Bone marrow (tissue), 2 donors: ENCODE results near the gene IRX3.

Experiments
- DNase-seq, 2 donors: peaks; one replicate each; lab custom pipeline; 2025; lab: John Stamatoyannopoulos, UW

IRX3 gene

DNA sequence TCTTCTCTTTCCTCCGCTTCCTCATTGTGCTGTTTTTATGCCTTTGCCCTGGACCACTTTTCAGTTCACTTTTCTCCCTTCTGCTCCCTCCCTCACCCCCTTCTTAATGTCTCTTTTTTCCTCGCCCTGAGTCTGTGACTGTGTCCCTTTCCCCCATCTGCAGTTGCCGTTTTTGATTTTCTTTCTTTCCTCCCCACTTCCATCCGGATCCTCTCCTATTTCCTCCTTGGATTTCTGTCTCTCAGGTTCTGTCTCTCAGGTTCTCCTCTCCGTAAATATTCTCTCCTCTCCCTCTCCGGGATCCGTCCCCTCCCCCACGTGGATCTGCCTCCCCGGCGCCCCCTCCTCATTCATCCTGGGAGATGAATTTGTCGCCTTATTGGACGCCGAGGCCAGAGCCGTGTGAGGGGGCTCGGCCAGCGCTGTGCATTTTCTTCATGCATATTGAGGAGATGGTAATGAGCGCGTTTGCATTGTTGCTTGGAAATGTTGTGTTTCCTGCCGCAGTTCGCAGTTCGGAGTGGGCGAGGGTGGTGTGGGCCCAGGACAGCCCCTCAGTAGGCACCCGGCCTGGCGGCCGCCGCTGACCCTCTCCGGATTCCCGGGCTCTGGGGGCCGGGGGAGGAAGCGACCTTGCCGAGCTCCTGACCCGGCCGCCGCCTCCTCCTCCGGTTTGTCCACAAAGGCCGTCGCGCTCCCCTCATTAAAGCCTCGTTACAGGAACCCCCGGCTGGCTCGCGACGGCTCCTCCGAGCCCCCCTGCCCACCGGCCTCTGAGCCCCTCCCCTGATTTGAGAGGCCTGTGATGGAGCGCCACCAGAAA is 4.5 kb upstream of the IRX3 start:
- no peak for DNase-seq

DNA sequence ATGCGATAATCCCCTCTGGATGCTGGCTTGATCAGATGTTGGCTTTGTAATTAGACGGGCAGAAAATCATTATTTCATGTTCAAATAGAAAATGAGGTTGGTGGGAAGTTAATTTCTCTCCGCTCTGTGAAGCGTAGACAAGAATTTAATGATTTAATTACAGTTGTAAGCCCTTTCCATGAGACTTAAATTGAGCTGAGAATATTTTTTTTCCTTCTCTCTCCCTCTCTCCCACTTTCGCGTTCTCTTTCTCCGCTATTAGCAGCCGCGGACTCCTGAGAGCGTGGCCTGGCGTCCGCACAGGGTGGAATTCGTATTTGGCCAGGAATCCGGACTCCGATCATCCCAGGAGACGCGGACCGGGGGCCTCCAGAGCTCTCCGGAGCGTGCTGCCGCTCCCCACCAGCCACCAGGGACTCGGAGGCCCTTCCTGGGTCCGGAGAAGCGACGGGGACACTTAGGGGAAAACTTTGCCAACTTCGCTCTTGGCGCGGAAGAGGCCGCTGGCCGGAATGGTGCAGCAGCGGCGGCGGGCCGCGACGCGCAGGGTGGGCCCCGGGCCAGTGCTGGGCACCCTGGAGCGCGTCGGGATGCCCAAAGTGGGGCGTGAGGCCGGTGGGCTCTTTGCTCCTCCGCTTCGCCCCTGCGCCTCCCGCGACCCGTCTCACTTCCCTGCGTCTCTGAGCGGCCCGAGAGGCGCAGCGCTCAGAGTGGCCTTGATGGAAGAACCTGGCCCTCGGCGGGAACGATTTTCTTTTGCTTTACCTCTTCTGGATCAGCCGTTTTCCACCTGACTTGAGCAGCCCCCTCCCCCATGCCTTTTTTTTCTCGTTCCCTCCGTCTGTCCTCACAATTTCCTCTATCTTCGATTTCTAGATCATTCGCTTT is 3.6 kb upstream of the IRX3 start:
- DNase-seq: no peak

GRCh38 chr16:54289242-54289944 is 2.8 kb upstream of the IRX3 start:
- no peak for DNase-seq

GRCh38 chr16:54288835-54289241 is 2.3 kb upstream of the IRX3 start:
- no peak for DNase-seq

DNA sequence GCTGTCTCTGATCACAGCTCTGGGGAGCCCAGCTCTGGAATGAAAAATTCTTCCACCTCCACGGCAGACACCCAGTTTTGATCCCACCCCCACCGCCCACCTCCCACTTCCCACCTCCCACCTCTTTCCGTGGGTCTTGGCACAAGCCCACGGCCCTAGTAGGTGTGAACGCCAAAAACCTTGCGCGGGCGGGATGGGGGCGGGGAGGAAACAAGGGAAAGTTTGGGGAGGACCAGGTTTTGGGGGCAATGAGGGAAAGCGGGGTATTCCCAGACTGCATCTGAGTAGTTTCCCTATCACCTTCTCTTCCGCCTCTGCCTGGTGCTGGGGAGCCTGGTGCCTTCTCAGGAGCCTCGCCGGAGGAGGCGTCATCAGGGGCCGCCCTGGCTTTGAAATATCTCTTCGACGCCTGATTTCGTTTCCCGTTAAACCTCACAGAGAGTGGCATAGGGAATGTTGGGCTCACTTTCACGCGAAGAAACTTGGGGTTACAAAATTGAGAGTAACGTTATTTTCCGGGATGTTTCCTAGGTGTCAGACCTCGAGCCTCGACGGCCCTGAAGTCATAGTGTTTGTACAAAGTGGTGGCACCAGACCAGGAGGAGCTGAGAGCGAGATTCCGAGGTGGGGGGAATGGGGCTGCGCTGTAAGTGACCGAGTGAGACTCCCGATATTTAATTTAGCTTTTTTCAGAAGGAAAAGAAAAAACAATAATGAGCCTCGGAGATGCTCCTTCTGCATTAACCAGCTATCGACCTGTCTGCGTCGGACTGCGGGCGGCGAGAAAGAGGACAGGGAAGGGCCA is 1.6 kb upstream of the IRX3 start:
- no peak for DNase-seq

GRCh38 chr16:54287131-54288029 is 793 bp upstream of the IRX3 start:
- DNase-seq: no peak

- no peak for DNase-seq
These were observed 559 bp downstream of the IRX3 start for GRCh38 chr16:54286090-54286365.

DNA sequence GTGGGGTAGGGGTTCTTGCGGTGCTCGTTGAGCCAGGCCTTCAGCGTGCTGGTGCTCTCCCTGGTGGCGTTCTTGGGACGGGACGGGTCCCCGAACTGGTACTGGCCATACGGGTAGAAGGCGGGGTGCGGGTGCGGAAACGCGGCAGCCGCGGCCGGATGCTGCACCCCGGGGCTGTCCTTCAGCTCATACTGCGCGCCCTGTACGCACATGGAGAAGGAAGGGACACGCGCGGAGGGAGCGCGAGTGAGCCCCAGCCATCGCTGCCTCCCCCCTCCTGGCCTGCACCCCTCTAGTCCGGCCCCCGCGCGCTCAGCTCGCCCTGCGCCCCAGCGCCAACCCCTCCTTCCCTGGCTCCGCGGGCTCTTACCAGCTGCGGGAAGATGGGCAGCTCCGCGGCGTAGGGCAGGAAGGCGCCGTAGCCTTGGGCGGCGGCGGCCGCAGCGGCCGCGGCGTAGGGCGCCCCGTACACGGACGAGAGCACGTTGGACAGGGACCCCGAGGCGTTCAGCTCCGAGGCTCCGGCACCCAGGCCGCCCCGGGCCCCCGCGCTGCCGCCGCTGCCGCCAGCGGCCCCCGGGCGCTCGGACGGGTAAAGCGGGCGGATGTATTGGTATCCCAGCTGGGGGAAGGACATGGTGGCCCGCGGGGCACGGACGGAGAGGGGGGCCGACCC is 1.0 kb downstream of the IRX3 start:
- peak in 1 of 2 donors; percentile 50 for DNase-seq

DNA sequence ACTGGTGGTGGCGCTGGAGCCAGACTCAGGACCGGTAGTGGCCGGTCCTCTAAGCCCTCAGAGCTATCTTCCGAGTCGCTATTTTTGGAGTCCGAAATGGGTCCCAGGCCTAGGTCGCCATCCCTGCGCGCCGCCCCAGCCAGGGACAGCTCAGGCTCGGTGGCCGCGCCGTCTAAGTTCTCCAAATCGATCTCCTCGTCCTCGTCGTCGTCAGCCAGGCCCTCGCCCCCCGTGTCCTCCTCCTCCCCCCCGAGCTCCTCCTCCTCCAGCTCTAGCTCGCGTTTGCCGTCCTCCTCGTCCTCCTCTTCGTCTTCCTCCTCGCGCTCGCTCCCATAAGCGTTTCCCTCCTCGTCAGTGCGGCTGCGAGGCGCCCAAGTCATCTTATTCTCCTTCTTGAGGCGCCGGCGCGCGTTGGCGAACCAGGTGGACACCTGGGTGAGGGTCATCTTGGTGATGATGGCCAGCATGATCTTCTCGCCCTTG is 1.6 kb downstream of the IRX3 start:
- DNase-seq: peak in 1 of 2 donors; percentile 50

- peak in 1 of 2 donors; percentile 50 for DNase-seq
These were observed 2.2 kb downstream of the IRX3 start for GRCh38 chr16:54284319-54284930.

DNA sequence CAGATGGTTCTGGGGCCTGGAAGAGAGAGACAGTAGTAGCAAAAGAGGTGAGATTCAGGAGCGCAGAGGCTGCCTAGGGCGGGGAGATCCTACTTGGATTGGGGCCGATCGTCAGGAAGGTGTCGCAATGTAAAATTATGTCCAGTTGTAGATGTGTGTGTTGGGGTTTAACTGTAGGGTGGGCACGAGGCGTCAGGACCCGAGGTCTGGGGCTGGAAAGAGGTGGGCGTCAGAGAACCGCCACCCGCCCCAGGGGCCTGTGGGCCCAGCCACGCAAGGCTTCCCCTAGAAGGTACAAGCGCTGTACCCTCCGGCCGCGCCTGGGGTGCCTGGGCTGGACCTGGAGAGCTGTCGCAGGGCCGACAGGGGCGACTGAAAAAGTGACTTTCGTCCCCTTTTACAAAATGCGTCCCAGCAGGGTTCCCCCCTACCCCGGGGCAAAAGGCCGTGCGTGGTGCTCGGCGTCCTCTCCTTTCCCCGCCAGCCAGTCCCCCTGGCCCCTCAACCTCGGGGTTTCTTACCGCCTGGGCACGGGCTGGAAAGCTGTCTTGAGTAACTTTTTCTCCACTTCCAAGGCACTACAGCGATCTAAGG is 2.8 kb downstream of the IRX3 start:
- DNase-seq: peak in 1 of 2 donors; percentile 29

DNA sequence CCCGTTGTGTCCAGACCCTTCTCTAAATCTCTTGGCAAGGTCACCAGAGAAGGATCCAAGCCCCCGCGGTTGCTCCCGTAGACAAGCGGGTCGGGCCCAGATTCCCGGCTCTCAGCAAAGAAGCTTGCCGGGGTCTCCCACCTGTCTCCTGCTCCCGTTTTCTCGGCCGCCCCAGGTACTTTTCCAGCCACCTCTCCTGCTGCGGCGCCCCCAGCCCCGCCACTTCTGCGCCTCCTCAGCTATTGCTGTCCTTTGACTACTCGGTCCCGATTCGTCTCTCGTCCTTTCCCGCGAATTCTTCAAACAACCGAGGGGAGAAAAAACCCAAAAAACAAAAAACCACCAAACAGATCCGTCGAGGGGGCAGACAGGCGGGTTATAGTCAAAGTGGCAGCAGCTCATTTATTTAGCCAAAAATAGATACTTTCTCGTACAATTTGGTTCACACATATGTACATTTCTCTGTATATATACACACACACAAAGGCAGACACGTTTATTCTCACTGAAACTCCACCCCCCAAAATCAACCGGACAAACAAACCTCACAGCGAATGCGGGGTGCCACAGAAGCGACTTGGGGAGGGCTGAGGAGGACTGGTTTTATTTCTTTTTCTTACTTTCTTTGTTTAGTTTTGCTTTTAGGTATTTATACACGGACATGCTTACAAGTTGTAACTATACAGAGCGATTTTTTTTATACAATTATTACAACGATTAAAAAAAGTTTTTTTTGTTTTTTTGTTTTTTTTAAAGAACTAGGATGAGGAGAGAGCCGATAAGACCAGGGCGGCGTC is 3.5 kb downstream of the IRX3 start:
- no peak for DNase-seq

DNA sequence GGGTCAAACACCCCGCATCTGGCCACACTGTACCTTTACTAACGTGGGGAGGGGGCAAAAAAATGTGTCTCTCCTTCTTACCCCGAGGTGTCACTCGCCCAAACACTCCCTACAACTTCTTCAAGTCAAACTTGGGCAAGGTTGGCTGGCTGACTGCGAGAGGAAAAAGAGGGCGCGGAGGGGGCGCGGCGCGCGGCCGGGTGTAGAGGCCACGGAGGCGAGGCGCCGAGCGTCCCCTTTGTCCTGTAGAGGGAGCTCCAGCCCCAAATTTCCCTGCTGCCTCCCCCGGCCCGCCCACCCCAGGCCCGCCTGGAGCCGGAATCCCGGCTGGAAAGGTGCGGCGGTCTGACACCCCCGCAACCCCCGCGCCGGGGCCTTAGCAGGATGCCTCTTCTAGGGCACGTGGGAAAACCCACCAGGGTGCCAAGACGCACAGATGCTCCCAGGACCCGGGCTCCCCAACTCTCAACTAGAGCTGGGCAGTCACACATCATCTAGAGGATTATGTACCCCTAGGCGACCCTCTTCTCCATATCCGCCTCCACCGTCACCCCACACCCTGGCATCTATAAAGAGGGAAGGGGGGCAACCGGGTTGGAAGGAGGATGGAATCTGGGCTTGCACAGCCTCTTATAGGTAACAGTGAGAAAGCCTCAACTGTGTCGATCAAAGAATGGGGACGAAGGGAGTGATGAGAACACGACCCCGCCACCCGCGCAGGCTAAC is 4.2 kb downstream of the IRX3 start:
- DNase-seq: peak in 1 of 2 donors; percentile 28

GRCh38 chr16:54281535-54282201 is 4.9 kb downstream of the IRX3 start:
- no peak for DNase-seq

DNA sequence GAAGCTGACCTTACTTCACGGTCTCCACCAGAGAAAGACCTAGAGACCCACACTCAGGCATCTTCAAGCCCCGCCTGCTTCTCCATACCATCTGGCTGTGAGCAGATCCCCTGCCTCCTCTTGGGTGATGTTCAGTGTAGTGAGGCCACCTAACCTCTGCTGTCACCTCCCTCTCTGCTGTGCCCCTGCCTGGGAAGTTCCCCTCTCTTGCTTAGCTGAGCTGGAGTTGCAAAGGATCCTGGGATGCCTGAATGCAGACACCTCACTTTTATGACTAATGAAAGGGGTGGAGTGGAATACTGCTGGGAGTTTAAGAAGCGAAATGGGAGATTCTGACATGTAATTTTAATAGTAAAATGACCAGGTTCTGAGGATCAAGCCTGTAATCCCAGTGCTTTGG is 5.8 kb downstream of the IRX3 start:
- no peak for DNase-seq

DNA sequence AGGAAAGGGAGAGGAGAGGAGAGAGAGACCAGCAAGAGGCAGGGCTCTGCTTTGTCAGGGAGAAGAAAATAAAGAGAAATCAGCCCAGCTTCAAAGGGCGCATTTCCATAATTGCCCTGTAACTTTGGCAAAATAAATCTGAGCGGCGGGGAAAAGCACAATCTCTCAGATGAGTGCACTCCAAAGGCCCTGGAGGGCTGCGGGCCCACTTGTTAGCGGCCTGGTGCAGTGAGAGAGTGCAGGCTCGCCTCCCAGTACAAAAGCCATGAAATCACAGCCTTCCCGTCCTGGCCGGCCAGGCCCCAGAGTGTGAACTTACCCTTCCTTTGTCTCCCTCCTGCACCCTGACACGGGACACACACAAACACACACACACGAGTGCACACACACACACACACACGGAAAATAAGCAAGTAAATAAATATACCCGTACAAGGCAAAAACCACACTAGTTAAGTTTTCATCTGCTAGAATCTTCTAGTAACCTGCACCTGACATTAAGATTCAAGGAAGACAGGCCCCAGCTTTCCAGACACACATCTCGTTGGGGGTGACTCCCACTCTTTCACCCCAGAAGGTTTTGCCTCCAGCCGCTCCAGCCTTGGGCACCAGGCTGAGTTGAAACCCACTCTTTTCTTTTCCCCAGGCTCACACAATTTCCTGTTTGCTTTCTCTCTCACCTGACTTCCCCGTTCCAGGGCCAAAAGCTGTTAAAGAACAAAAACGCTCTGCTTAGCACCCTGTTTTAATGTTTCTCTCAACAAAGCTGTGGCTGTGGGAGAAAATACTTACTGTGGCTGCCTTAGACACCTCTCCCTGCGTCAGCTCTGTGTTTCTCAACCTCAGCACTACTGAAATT is 8.5 kb downstream of the IRX3 start:
- DNase-seq: no peak
